Ureter (tissue), 1 donor: ENCODE data around the gene USP11. TPM values are rescaled to one million over a fixed set of nuclear protein-coding genes. Genes with fewer than 3 reads are reported as not detected.

Experiments used
- DNase-seq: peaks from one replicate; pipeline ENCODE4 v3.0.0-alpha.2; 2020; ENCODE audit warnings: low spot score
- total RNA-seq: library from RNA; stranded (reverse); gene quantifications from one replicate; pipeline ENCODE4 v1.2.4, GENCODE V29; 2023
- donor health status: DM: yes; HTN: yes; CAD: no.

Gene USP11
- total RNA-seq, 1 donor from 2014 or later = 108 TPM

DNA sequence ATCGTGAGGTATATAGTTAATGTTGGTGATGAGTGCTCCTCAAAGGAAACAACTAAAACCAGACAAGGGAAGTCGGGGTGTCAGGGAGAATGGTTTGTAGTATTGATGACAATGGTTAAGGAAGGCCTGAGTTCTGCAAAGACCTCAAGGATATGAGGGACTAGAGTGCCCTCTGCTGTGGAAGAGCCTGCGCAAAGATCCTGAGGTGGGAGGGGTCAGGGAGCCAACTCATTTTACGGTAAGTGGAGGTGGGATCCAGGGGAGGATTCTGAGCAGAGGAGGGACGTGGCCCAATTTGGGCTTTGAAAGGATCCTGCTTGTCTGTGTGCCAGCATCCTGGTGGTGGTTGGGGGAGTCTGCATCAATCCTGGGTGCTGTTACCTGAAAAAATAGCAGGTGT, 27.8 kb upstream of the USP11 start:
- DNase-seq = no peak

DNA sequence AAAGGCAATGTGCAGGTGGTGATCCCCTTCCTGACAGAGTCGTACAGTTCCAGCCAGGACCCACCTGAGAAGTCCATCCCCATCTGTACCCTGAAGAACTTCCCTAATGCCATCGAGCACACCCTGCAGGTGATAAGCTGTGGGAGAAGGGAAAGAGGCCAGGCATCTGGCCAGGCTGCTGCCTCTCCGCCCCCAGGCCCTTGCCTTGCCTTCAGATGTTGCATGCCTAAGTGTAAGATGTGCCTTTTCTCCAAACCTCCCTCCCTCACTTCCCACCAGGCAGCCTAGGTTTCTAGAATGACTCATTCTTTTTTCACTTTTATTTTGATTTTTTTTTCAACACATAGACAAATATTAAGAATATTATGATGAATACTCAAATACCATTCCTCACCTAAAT, 26.5 kb upstream of the USP11 start:
- DNase-seq = no peak

DNA sequence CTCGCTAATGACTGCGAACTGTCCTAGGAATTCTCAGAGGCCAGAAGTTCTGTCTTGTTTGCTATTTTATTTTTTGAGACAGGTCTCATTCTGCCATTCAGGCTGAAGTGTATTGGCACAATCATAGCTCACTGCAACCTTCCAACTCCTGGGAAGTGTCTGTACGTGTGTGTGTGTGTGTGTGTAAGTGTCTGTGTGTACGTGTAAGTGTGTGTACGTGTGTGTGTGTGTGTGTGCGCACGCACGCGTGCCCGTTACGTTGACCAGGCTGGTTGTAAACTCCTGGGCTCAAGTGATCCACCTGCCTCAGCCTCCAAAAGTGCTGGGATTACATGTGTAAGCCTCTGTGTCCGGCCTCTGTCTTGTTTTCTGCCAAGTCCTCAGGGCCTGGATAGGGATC, 24.7 kb upstream of the USP11 start:
- no peak for DNase-seq

DNA sequence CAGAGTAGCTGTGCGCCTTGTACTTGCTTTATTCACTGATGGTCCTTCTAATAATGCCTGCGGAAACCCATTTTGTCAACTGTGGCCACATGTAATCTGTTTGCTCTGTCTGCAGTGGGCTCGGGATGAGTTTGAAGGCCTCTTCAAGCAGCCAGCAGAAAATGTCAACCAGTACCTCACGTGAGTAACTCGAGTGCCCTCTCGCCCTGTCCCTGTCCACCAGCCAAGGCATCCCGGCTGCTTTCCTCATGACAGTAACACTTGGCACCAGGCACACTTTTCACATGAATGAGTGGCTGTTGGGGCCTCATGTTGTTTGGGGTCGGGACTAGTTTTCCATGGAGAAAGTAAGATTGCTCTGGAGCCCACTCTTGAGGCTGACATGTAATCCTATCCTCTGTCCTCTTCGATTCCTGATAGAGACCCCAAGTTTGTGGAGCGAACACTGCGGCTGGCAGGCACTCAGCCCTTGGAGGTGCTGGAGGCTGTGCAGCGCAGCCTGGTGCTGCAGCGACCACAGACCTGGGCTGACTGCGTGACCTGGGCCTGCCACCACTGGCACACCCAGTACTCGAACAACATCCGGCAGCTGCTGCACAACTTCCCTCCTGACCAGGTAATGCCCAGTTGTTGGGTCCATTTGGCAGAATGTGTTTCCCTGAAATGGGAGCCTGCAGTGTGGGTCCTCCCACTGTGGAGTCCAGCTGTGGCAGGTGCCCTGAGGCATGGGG, 23.1 kb upstream of the USP11 start:
- no peak for DNase-seq

DNA sequence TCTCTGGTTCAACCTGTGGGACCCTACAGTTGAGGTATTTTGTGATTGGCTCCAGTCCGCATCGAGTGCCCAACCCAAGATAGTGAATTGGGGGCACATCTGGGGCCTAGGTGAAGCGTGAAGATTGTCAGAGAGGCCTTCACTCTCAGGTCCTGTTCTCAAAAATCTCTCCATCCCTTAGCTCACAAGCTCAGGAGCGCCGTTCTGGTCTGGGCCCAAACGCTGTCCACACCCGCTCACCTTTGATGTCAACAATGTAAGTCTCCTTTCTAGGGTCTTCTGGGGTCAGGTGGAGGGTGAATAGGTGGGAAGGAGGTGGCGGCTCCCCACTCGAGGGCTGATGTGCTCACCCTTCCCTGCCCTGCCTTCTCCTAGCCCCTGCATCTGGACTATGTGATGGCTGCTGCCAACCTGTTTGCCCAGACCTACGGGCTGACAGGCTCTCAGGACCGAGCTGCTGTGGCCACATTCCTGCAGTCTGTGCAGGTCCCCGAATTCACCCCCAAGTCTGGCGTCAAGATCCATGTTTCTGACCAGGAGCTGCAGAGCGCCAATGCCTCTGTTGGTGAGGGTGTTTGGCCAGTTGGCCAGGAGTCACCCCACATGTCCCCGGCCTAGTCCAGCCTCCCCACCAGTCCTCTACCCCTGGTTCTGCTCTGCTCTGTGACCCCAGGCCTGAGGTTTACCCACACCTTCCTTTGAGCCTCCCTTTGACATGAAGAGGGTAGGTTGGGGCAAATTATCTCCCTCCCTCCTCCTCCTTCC, 22.0 kb upstream of the USP11 start:
- DNase-seq = no peak

DNA sequence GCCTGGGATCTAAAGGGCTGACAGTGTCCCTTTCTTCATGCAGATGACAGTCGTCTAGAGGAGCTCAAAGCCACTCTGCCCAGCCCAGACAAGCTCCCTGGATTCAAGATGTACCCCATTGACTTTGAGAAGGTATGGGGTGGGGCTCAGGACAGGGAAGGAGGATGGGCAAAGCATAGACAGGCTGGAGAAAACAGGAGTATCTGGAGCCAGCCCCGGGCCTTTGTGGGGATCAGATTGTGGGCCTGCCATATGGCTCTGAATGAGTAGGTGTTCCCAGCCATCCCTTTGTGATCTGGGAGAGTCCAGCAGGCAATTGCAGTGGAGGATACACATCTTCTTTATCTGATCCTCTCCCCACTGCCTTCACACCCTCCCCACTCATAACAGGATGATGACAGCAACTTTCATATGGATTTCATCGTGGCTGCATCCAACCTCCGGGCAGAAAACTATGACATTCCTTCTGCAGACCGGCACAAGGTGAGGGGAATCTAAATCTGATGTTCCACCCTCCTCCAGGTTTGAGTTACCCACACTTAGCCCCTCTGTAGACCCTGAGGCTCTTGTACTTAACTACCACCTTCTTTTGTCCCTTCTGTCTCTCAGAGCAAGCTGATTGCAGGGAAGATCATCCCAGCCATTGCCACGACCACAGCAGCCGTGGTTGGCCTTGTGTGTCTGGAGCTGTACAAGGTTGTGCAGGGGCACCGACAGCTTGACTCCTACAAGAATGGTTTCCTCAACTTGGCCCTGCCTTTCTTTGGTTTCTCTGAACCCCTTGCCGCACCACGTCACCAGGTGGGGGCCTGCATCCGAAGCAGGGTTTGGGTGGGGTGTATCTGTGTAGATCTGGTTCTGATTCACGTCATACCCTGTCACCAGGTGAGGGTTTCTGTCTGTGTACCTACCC, 20.2 kb upstream of the USP11 start:
- DNase-seq = no peak

DNA sequence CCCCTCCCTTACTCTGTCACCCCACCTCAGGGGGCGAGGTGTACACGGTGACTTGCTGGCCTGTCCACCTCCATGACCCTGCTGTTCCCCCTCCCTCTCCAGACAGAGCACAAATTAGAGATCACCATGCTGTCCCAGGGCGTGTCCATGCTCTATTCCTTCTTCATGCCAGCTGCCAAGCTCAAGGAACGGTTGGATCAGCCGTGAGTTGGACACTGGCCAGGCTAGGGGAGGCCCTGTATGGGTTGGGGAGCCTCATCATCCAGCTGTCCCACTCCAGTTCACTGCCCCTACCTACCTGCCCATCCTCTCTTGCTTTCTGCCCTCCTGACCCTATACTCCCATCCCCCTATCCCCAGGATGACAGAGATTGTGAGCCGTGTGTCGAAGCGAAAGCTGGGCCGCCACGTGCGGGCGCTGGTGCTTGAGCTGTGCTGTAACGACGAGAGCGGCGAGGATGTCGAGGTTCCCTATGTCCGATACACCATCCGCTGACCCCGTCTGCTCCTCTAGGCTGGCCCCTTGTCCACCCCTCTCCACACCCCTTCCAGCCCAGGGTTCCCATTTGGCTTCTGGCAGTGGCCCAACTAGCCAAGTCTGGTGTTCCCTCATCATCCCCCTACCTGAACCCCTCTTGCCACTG, 18.3 kb upstream of the USP11 start:
- no peak for DNase-seq

DNA sequence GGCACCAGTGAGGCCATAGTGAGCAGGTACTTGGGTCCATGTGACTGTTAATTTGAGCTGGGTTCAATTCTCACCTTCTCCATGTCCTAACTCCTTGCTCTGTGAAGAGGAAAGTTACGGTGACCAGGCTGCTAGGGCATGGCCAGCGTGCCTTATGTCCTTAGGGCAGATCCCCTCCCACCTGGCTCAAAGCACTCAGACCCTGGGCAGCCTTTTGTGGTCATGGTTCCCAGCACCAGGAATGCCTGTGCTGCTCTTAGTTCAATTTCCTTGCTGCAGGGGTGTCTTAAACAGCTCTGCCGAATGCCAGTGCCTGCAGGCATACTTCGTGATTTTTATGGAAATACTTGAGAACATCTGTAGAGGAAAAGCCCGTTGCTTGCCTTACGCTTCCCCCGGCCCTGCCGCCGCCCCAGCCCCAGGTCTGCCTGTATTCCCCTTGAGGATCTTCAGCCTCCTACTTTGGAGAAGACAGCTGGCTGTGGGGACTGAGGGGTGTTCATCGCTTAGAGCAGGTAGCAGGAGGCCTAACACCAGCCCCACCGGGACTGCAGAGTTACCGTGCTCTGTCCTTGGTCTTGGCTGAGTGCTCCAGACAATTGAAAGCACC, 17.4 kb upstream of the USP11 start:
- no peak for DNase-seq

DNA sequence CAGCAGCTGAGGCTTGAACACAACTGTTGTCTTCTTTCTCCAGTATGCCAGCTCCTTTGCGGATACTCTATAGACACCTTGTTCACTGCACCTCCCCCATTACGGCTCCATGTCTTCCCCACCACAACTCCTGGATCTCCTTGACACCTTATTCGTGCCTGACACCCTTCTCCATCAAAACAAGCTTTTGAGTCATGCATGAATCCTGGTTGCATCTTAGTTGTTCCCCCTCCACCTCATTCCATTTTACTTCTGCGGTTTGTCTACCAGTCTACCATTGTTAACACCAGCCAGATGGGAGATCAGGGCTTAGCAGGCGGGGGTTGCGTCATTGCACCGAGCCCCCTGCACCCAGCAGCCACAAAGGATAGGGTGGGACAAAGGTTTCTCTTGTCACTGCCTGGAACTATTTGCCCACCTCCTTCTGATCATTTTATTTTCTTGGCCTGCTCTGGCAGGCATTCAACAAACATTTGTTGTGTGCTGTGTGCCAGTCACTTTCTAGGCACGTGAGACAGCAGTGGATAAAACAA, 16.4 kb upstream of the USP11 start:
- no peak for DNase-seq

DNA sequence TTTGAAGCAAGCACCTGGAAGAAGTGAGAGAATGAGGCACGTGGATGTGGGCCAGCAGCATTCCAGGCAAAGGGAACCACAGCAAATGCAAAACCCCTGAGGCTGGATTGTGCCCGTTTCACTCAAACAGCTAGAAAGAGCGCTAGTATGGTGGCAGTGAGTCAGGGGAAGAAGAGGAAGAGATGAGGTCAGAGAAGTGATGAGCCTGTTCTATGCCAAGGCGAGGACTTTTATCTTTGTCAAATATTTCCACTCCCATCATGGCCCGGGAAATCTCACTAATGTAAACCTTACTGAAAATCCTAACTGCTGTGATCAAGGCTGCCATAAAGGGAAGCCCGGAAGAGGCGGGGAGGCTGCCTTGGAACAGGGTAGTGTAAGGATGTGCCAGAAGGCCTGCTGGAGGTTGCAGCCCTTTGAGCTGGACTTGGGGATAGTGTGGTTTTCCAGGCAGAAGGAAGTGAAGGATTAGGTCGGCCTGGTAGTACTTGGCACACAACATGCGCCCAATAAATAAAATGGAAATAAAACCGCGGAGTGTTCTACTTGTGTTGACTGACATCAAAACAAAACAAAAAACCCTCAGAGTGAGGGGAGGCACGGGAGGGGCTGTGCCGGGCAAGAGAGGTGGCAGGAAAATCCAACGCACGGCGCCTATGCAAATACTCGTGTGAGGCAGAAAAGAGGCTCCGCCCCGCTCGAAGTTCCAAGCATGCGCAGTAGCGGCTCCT, 15.5 kb upstream of the USP11 start:
- no peak for DNase-seq

DNA sequence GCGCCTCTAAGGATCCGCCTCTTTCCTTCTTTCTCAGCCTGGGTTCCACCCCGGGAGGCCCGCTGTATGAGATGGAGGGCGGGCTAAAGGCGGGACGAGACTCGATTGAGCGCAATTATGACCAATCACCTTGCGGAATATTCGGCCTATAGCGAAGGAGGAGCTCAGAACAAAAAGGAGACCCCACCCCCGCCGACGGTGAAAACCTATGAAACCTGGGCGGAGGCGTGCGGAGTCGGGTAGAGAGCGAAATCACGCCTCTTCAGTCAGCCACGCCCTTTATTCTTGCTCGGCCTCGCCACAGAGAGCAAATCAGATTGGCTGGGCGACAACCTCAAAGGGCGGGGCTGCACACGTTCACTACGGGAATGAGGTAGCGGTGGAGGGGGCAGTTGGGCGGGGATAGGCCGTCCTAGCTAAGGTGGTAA, 14.9 kb upstream of the USP11 start:
- DNase-seq = peak; percentile 98

DNA sequence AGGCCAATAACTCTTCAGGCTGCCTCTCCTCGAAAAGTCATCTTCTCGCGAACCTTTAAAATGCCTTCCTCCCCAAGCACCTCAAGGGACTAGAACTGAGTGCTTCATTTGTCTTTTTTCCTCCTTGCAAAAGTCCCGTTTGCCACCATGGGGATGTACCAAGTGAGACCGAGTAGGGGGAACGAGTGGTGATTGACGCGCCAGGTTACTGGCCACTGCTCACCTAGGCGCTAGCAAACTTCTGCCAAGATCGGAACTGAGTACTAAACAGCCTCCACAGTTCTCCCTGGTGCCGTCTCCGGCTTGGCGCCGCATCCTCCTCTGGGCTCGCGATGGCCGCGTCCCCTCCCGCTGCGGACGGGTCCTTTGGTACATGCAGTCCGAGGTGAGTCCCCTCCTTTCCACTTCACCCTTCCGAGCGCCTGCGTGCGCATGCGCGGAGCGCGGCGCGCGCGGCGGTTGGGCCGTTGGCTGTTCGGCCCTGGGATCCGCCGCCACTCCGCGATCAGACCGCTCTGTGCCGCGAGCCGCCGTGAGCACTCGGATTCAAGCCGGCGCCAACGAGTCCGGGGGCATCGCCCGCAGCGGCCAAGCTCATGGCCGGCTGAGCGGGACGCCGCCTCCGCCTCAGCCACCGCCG, 14.4 kb upstream of the USP11 start, which contains the start of gene CDK16:
TSS of gene CDK16 (plus strand) at position 402 of the 640 bp plus-strand sequence. CDS start 4,877 bp downstream, outside the sequence.
- DNase-seq = peak; percentile 80

DNA sequence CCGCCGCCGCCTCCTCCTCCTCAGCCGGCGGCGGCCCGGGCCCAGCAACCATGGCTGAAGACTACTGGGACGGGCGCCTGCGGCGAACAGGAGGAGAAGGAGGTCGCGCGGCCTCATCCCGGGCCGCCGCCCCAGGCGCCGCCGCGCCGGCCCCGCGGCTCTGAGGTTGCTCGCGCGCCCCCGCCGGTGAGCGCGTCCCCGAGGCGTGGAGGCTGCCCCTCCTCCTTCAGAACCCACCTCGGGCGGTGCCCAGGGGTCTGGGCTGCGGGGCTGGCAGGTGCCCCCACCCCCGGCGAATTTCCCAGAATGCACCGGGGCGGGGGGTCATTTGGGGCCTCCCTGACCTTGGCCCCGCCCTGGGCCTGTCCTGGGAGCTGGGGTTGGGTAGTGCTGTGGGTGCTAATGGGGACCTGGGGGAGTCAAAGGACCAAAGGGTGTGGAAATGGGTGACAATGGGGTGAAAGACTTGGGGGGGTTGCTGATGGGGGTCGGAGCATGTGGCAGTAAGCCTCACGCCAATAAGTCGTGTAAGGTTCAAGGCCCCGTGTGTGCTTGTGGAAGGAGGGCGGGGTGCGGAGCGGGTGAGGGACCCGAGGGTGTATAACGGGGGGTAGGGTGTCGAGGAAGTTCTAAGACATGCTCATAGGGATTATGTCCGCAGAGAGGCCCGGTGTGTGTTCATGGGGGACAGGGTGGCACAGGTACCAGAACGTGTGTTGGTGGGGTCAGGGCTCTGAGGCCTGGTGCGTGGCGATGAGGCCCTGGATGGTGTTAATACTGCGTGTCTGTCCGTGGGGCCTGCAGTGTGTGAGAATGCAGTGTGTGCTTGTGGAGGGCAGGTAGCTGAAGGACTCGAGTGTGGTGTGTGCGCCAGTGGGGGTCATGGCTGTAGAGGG, 13.6 kb upstream of the USP11 start:
- DNase-seq = peak; percentile 60

DNA sequence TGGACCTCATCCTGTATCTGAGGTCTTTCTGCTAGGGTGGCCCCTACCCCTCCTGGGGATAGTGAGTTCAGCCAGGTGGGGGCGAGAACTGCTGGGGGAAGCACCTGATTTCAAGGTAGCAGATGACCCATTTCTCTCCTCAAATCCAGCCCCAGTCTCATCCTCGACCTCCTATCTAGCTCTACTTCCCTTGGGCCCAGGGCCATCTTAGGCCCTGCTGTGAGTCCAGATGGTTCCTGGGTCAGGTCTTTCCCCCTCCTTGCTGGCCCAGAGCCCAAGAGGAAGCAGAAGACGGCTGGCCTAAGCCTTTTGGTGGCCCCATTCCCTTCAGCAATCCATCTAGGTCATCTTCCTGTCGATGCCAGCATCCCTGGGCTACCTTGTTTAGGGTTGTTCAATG, 11.1 kb upstream of the USP11 start:
- DNase-seq = no peak

DNA sequence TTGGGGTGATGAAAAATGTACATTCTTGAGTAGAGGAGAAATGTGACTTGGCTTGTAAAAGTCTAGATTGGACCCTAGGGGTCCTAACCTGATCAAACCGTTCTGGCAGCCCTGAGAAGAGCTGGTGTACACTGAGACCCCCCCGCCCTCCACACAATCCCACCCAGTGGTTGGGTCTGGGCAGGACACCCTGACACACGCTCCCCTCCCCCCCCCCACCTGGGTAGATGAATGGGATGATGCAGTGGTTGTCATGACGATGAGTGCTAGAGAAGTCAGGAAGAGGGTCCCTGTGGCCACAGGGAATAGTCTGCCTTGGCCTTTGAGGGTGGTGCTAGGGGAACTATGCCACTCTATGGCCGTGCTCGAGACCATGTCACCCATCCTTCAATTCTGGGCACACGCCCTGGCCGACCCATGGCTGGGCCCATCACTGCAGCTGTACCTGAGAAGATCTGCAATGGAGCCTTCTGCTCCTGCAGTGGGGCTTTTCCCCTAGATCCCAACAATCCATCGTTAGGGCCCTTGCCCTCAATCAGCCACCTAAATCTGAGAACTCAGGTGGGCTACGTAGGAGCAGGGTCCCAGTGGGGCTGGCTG, 10.0 kb upstream of the USP11 start:
- DNase-seq = no peak

DNA sequence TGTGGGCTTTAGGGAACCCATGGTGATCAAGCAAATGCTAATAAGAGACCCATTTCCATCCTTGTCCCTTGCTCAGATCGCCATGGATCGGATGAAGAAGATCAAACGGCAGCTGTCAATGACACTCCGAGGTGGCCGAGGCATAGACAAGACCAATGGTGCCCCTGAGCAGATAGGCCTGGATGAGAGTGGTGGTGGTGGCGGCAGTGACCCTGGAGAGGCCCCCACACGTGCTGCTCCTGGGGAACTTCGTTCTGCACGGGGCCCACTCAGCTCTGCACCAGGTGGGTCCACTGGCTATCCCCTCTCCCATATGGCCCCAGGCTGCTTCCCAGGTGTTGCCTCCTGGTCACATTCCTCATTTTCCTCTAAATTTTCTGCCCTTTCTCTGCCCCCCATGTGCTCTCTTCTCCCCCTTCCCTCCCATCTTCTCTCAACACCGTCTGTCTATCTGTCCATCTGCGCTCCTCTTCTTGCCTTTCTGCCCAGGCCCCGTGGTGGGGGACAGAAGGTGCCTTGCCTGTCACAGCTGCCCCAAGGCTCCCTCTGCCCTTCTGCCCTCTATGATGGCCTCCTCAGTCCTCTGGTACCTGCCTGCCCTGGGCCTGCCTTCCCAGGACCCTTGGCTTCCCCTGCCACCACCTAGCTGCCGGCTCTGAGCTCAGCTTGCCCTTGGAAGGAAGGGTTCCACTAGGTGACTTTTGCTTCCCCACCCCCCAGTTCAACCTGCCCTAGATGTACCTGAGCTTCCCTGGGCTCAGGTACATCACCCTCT, 9.1 kb upstream of the USP11 start:
- DNase-seq = no peak

DNA sequence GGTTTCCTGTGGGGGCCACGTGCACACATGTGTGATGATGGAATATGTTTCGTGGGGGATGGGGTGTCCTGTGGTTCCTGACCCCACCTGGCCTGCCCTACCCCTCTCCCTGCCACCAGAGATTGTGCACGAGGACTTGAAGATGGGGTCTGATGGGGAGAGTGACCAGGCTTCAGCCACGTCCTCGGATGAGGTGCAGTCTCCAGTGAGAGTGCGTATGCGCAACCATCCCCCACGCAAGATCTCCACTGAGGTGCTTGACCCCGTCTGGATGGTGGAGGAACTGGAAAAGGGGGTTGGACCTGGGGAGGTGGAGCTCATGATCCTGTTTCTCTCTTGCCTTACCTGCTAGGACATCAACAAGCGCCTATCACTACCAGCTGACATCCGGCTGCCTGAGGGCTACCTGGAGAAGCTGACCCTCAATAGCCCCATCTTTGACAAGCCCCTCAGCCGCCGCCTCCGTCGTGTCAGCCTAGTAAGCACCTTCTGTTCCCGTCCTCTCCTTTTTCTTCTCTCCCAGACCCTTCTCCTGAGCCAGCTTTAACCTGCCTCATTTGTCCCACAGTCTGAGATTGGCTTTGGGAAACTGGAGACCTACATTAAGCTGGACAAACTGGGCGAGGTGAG, 8.4 kb upstream of the USP11 start:
- no peak for DNase-seq
